Spleen (tissue), 7 donors: ENCODE results near the gene SELP.

Experiments used
- CTCF ChIP-seq, 11 experiments: fragments of 200-600 bp in 7 of 11; fragments of 450-650 bp in 4 of 11; sonication (generic) in 4 of 11; IDR thresholded peaks in 8 of 11; conservative IDR thresholded peaks in 3 of 11; 1 replicate in 7 of 11; 2 replicates in 4 of 11; pipeline versions ENCODE4 v1.4.0 to v1.8.0; 2016 to 2021; ENCODE audit warnings: antibody characterized with exemption in 11 of 11, inconsistent platforms in 4 of 11, mild to moderate bottlenecking in 1 of 11
- POLR2A ChIP-seq, 3 donors: fragments of 450-650 bp; IDR thresholded peaks; one replicate each; pipeline ENCODE4 v1.5.1; 2017; ENCODE audit warnings: antibody characterized with exemption in 3 of 3, mild to moderate bottlenecking in 1 of 3
- donor health status: DM: no; HTN: no; CAD: no; lungs with moderate emphysema.
- donor health status: DM: no; HTN: no; CAD: no.
- donor health status: DM: no; HTN: no; CAD: no.

GRCh38 chr1:169576241-169576934 is 53.5 kb downstream of the SELP start:
- no peak for TF ChIP-seq CTCF (IDR thresholded peaks at IDR 0.05 in 8 of 11, conservative IDR thresholded peaks at IDR 0.05 in 3 of 11)
- TF ChIP-seq POLR2A (IDR thresholded peaks at IDR 0.05): no peak
